Mesenchymal stem cell (in vitro differentiated cells and primary cell): ENCODE results near the gene RAB4B.

Experiments used
- DNase-seq: peaks from one replicate; pipeline ENCODE4 v3.0.0-alpha.2; 2013
- H2AFZ ChIP-seq: one replicate; pipeline ENCODE4 v1.6.1; 2013; ENCODE audit warnings: low read depth, mild to moderate bottlenecking, control low read depth, inconsistent platforms, low read length, moderate library complexity
- H2AK5ac ChIP-seq: 2 replicates; pipeline ENCODE4 v1.6.1; 2013; ENCODE audit warnings: low read length, moderate library complexity, mild to moderate bottlenecking, inconsistent platforms; ENCODE audit not compliant: severe bottlenecking
- H2BK120ac ChIP-seq: one replicate; pipeline ENCODE4 v1.6.1; 2013; ENCODE audit warnings: low read depth, mild to moderate bottlenecking, inconsistent platforms, low read length, moderate library complexity
- H2BK12ac ChIP-seq, 2 experiments: one replicate each; pipeline ENCODE4 v1.6.1; 2013; ENCODE audit warnings: inconsistent platforms in 2 of 2, low read length in 2 of 2, mild to moderate bottlenecking in 2 of 2, moderate library complexity in 2 of 2, control low read depth in 1 of 2
- H2BK15ac ChIP-seq: one replicate; pipeline ENCODE4 v1.6.1; 2013; ENCODE audit warnings: mild to moderate bottlenecking, low read depth, inconsistent platforms; ENCODE audit not compliant: poor library complexity, severe bottlenecking
- H2BK5ac ChIP-seq: 2 replicates; pipeline ENCODE4 v1.6.1; 2013; ENCODE audit warnings: low read depth, mild to moderate bottlenecking, low read length, control low read depth, inconsistent platforms; ENCODE audit not compliant: poor library complexity, severe bottlenecking
- H3K14ac ChIP-seq, 2 experiments: one replicate each; pipeline ENCODE4 v1.6.1; 2013; ENCODE audit warnings: inconsistent platforms in 2 of 2, low read length in 2 of 2, control low read depth in 1 of 2, mild to moderate bottlenecking in 1 of 2, moderate library complexity in 1 of 2
- H3K18ac ChIP-seq, 2 experiments: one replicate each; pipeline ENCODE4 v1.6.1; 2013; ENCODE audit warnings: inconsistent platforms in 2 of 2, low read length in 2 of 2, control low read depth in 1 of 2, low read depth in 1 of 2, mild to moderate bottlenecking in 1 of 2
- H3K23ac ChIP-seq, 2 experiments: one replicate each; pipeline ENCODE4 v1.6.1; 2013; ENCODE audit warnings: inconsistent platforms in 2 of 2, low read length in 2 of 2, mild to moderate bottlenecking in 2 of 2, moderate library complexity in 2 of 2, control low read depth in 1 of 2
- H3K27ac ChIP-seq: 2 replicates; pipeline ENCODE4 v1.5.1; 2013; ENCODE audit warnings: mild to moderate bottlenecking, moderate library complexity, low read length, control low read depth, inconsistent platforms; ENCODE audit not compliant: poor library complexity, severe bottlenecking
- H3K27me3 ChIP-seq, 2 experiments: 2 replicates each; pipeline versions ENCODE4 v1.6.1 to v1.7.0; 2013; ENCODE audit warnings: low read length in 2 of 2, mild to moderate bottlenecking in 2 of 2, moderate library complexity in 2 of 2, control low read depth in 1 of 2, inconsistent platforms in 1 of 2; ENCODE audit not compliant: control insufficient read depth in 1 of 2, insufficient read depth in 1 of 2
- H3K36me3 ChIP-seq, 2 experiments: 2 replicates each; pipeline versions ENCODE4 v1.6.1 to v1.7.0; 2013; ENCODE audit warnings: low read length in 2 of 2, control low read depth in 1 of 2, inconsistent platforms in 1 of 2, low read depth in 1 of 2, mild to moderate bottlenecking in 1 of 2; ENCODE audit not compliant: insufficient read depth in 2 of 2, control insufficient read depth in 1 of 2
- H3K4ac ChIP-seq, 2 experiments: one replicate each; pipeline ENCODE4 v1.6.1; 2013; ENCODE audit warnings: inconsistent platforms in 2 of 2, low read length in 2 of 2, mild to moderate bottlenecking in 2 of 2, moderate library complexity in 2 of 2, control low read depth in 1 of 2, low read depth in 1 of 2
- H3K4me1 ChIP-seq: 2 replicates; pipeline ENCODE4 v1.6.1; 2013; ENCODE audit warnings: low read depth, low read length, control low read depth; ENCODE audit not compliant: control insufficient read depth, insufficient read depth
- H3K4me2 ChIP-seq: 2 replicates; pipeline ENCODE4 v1.6.1; 2013; ENCODE audit warnings: low read length, mild to moderate bottlenecking, inconsistent platforms; ENCODE audit not compliant: poor library complexity, severe bottlenecking
- H3K4me3 ChIP-seq, 2 experiments: 2 replicates each; pipeline versions ENCODE4 v1.5.1 to v1.7.0; 2013; ENCODE audit warnings: low read length in 2 of 2, mild to moderate bottlenecking in 2 of 2, control low read depth in 1 of 2, low read depth in 1 of 2; ENCODE audit not compliant: insufficient read depth in 1 of 2
- H3K79me1 ChIP-seq: replicated peaks from 2 replicates; pipeline ENCODE4 v1.6.1; 2013; ENCODE audit warnings: mild to moderate bottlenecking, control low read depth, low read length, inconsistent platforms; ENCODE audit not compliant: poor library complexity, severe bottlenecking
- H3K9ac ChIP-seq: 2 replicates; pipeline ENCODE4 v1.7.0; 2013; ENCODE audit warnings: mild to moderate bottlenecking, low read length, moderate library complexity
- H3K9me3 ChIP-seq: 2 replicates; pipeline ENCODE4 v1.7.0; 2013; ENCODE audit warnings: mild to moderate bottlenecking, low read length; ENCODE audit not compliant: control insufficient read depth
- H4K8ac ChIP-seq: one replicate; pipeline ENCODE4 v1.6.1; 2013; ENCODE audit warnings: inconsistent platforms, mild to moderate bottlenecking, low read length, moderate library complexity
- H4K91ac ChIP-seq: one replicate; pipeline ENCODE4 v1.6.1; 2013; ENCODE audit warnings: mild to moderate bottlenecking, low read length, inconsistent platforms
- WGBS: methylation state at CpG from one replicate; pipeline ENCODE4 v1.1.7; 2013; ENCODE audit warnings: mixed read lengths; 5-methylcytosine and 5-hydroxymethylcytosine counted together

RAB4B gene

DNA sequence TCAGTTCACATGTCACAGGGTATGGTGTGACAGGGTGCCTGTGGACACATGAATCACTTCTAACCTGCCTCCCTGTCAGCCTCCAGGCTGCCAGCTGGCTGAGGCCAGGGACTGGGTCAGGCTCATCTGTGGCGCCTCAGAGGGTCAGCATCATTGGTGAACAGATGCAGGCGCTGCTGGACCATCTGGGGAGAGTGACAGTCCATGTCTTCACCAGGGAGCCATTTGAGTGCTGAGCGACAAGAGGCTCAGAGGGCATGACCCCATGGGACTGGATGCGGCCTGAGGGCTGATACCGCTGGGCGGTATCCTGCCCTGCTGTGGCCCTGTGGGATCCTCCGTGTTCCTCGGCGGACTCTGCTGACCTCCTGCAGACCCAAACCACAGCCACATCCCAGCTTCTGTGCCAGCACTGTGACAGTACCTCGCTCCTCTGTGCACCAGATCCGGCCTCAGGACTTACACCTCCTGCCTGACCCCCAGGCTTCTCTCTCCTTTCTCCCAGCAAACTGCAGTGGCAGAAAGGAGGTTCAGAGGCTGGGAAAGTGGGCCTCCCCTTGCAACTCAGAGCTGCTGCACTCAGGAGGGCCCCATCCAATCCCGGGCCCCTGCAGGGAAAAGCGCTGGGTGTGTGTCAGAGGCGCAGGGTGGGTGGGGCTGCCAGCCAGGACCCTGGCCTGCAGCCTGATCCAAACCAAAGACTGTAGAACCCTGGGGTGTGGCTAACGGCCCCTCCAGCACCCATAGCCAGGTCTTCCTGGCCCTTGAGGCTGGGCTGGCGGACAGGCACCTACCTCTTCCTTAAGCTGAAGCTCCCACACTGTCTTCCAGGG is 38.0 kb upstream of the RAB4B start:
- H3K36me3 ChIP-seq: peaks cover 48 to 64% of the 10 kb centered on the region in 2 experiments
- H2BK12ac ChIP-seq: no peak overlapping the region
- H4K91ac ChIP-seq: peak overlapping the region; percentile 10
- no peak overlapping the region for H3K14ac ChIP-seq
- H3K18ac ChIP-seq: no peak overlapping the region
- peaks cover 4% of the 10 kb centered on the region for H3K79me1 ChIP-seq
- H3K4me1 ChIP-seq: peaks cover 14% of the 10 kb centered on the region
- H3K4ac ChIP-seq: no peak overlapping the region
- H4K8ac ChIP-seq: no peak overlapping the region
- no peaks in the 10 kb centered on the region for H3K9me3 ChIP-seq
- H2BK120ac ChIP-seq: no peak overlapping the region
- no peak overlapping the region for H2AFZ ChIP-seq
- H2AK5ac ChIP-seq: no peak overlapping the region
- no peak overlapping the region for H3K27ac ChIP-seq
- peak overlapping the region in 1 of 2 experiments; percentile 67 for H3K4me3 ChIP-seq
- no peak overlapping the region for H3K23ac ChIP-seq
- no peak overlapping the region for H2BK5ac ChIP-seq
- no peaks in the 10 kb centered on the region for H3K27me3 ChIP-seq
- H2BK15ac ChIP-seq: no peak overlapping the region
- peak overlapping the region; percentile 95 for H3K9ac ChIP-seq
- DNase-seq: no peak
- WGBS: 82% methylated on average over 16 of the region's 16 CpGs
- no peak overlapping the region for H3K4me2 ChIP-seq

DNA sequence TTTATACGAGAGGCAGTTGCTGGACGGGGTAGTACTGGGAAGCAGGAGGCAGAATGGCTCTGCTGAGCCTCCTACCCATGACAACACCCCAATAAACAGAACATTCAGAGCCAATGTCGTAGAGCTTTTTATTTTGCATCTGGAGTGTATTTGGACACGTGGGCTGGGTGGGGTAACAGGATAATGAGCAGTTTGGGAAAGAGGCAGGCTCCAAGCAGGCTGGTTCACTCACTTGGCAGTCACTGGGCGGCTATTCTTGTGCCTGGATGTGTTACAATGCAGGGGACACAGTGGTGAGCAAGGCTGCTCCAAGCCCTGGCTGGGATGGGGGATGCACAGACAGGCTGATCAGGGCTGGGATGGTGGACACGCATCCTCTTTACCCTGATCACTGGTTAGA is 37.3 kb upstream of the RAB4B start:
- peak overlapping the region; percentile 95 for H3K9ac ChIP-seq
- no peak for DNase-seq
- no peak overlapping the region for H2AK5ac ChIP-seq
- no peak overlapping the region for H3K23ac ChIP-seq
- WGBS: 87% methylated on average over 4 of the region's 6 CpGs
- no peak overlapping the region for H2BK120ac ChIP-seq
- H3K4me3 ChIP-seq: peak overlapping the region in 1 of 2 experiments; percentile 67
- no peaks in the 10 kb centered on the region for H3K27me3 ChIP-seq
- H4K8ac ChIP-seq: no peak overlapping the region
- no peak overlapping the region for H3K14ac ChIP-seq
- H3K36me3 ChIP-seq: peaks cover 42 to 58% of the 10 kb centered on the region in 2 experiments
- H3K4me1 ChIP-seq: peaks cover 17% of the 10 kb centered on the region
- H4K91ac ChIP-seq: no peak overlapping the region
- H2AFZ ChIP-seq: no peak overlapping the region
- peaks cover 4% of the 10 kb centered on the region for H3K79me1 ChIP-seq
- H3K18ac ChIP-seq: no peak overlapping the region
- no peak overlapping the region for H3K27ac ChIP-seq
- no peak overlapping the region for H2BK5ac ChIP-seq
- H3K4me2 ChIP-seq: no peak overlapping the region
- no peak overlapping the region for H3K4ac ChIP-seq
- H2BK15ac ChIP-seq: peak overlapping the region; percentile 31
- H2BK12ac ChIP-seq: no peak overlapping the region
- no peaks in the 10 kb centered on the region for H3K9me3 ChIP-seq

GRCh38 chr19:40741527-40742390 is 36.3 kb upstream of the RAB4B start:
- Histone ChIP-seq H2BK15ac (no peak overlapping the region), H4K91ac (no peak overlapping the region), H3K27me3 (no peaks in the 10 kb centered on the region), H3K4me3 (no peak overlapping the region), H3K4me2 (no peak overlapping the region), H2BK12ac (peak overlapping the region in 1 of 2 experiments; percentile 15), H3K23ac (no peak overlapping the region), H4K8ac (no peak overlapping the region), H3K79me1 (peaks cover 4% of the 10 kb centered on the region), H3K4me1 (peaks cover 19% of the 10 kb centered on the region), H2AK5ac (no peak overlapping the region), H3K4ac (no peak overlapping the region), H2BK5ac (no peak overlapping the region), H3K36me3 (peaks cover 40 to 49% of the 10 kb centered on the region in 2 experiments), H3K9ac (peak overlapping the region; percentile 95), H2BK120ac (no peak overlapping the region), H3K14ac (no peak overlapping the region), H3K18ac (no peak overlapping the region), H3K27ac (no peak overlapping the region), H2AFZ (no peak overlapping the region), H3K9me3 (no peaks in the 10 kb centered on the region)
- 89% methylated on average over 10 of the region's 10 CpGs for WGBS
- no peak for DNase-seq

GRCh38 chr19:40742477-40742876 is 35.6 kb upstream of the RAB4B start:
- Histone ChIP-seq H3K18ac (no peak overlapping the region), H3K9ac (no peak overlapping the region), H3K23ac (no peak overlapping the region), H3K79me1 (peaks cover 4% of the 10 kb centered on the region), H3K9me3 (no peaks in the 10 kb centered on the region), H3K27ac (no peak overlapping the region), H2AFZ (no peak overlapping the region), H3K27me3 (no peaks in the 10 kb centered on the region), H2BK5ac (no peak overlapping the region), H2AK5ac (no peak overlapping the region), H3K14ac (no peak overlapping the region), H4K91ac (no peak overlapping the region), H2BK12ac (peak overlapping the region in 1 of 2 experiments; percentile 15), H3K4me1 (peaks cover 19% of the 10 kb centered on the region), H3K4me2 (no peak overlapping the region), H3K36me3 (peaks cover 33 to 41% of the 10 kb centered on the region in 2 experiments), H2BK120ac (no peak overlapping the region), H4K8ac (no peak overlapping the region), H3K4me3 (no peak overlapping the region), H2BK15ac (no peak overlapping the region), H3K4ac (no peak overlapping the region)
- 96% methylated on average over 17 of the region's 17 CpGs for WGBS
- DNase-seq: no peak
